Upper lobe of left lung (tissue), 6 donors: ENCODE results near the gene RAB44. TPM values are rescaled to one million over a fixed set of nuclear protein-coding genes. Genes with fewer than 3 reads are reported as not detected.
A peak's percentile ranks its signal among the peaks of the same experiment; 100 is the strongest.

ENCODE experiments used
- ATAC-seq, 2 donors: fragments of 200-7000 bp; cut with Tn5 transposase; one replicate each; pipeline ENCODE4 v1.9.1; 2022; ENCODE audit warnings: mild to moderate bottlenecking in 2 of 2, moderate library complexity in 2 of 2; ENCODE audit not compliant: low FRiP score in 2 of 2
- DNase-seq, 2 donors: peaks; one replicate each; pipeline ENCODE4 v3.0.0-alpha.2; 2019 to 2020
- H3K27ac ChIP-seq, 4 donors: fragments of 200-600 bp; sonication (generic); one replicate each; pipeline ENCODE4 v1.5.1; 2016 to 2019
- H3K27me3 ChIP-seq, 4 donors: fragments of 200-600 bp; sonication (generic); one replicate each; pipeline ENCODE4 v1.5.1; 2017 to 2019
- H3K36me3 ChIP-seq, 4 donors: fragments of 200-600 bp; sonication (generic); one replicate each; pipeline ENCODE4 v1.5.1; 2016 to 2019
- H3K4me1 ChIP-seq, 4 donors: fragments of 200-600 bp; sonication (generic); one replicate each; pipeline ENCODE4 v1.5.1; 2018 to 2019
- H3K4me3 ChIP-seq, 4 donors: fragments of 200-600 bp; sonication (generic); one replicate each; pipeline ENCODE4 v1.5.1; 2017 to 2019; ENCODE audit warnings: mild to moderate bottlenecking in 2 of 4, moderate library complexity in 1 of 4
- H3K9me3 ChIP-seq, 4 donors: fragments of 200-600 bp; sonication (generic); one replicate each; pipeline ENCODE4 v1.5.1; 2018 to 2019
- CTCF ChIP-seq, 6 experiments: fragments of 450-650 bp in 4 of 6; fragments of 200-600 bp in 2 of 6; sonication (generic) in 2 of 6; IDR thresholded peaks; one replicate each; pipeline ENCODE4 v1.5.1; 2016 to 2019; ENCODE audit warnings: antibody characterized with exemption in 6 of 6
- EP300 ChIP-seq, 4 donors: sonication (generic); formaldehyde crosslinking; IDR thresholded peaks; one replicate each; pipeline ENCODE4 v1.5.1; 2017; ENCODE audit warnings: antibody characterized with exemption in 4 of 4, control low read depth in 2 of 4
- POLR2A ChIP-seq, 4 donors: fragments of 450-650 bp; IDR thresholded peaks; one replicate each; pipeline ENCODE4 v1.5.1; 2016 to 2017; ENCODE audit warnings: antibody characterized with exemption in 4 of 4, mild to moderate bottlenecking in 2 of 4
- POLR2AphosphoS5 ChIP-seq, 2 donors: sonication (generic); formaldehyde crosslinking; IDR thresholded peaks; one replicate each; pipeline ENCODE4 v1.5.1; 2017; ENCODE audit warnings: antibody characterized with exemption in 2 of 2
- WGBS, 2 donors: methylation state at CpG; one replicate each; pipeline ENCODE4 v1.1.5; 2017 to 2018; 5-methylcytosine and 5-hydroxymethylcytosine counted together
- total RNA-seq, 6 donors: library from RNA; depleted of rRNA in 4 of 6; stranded (reverse); fragments of >200 nt in 4 of 6; gene quantifications; one replicate each; pipeline versions ENCODE4 v1.1.0 to v1.2.1, GENCODE V29; 2016 to 2021
- donor health status: DM: no; HTN: no; CAD: no; lungs with moderate emphysema.
- donor health status: DM: no; HTN: yes; CAD: no; lungs with severe emphysema.

RAB44 gene
- total RNA-seq, 6 donors from 2014 or later = 0.20 to 3.1 (median 1.2) TPM

- TF ChIP-seq CTCF (IDR thresholded peaks at IDR 0.05) (peak in 5 of 6 experiments; percentile 29 to 63 (median 51)), POLR2A (IDR thresholded peaks at IDR 0.05) (peak; percentile 98 to 100 (median 100)), EP300 (IDR thresholded peaks at IDR 0.05) (peak in 2 of 4 donors; percentile 57 to 87), POLR2AphosphoS5 (IDR thresholded peaks at IDR 0.05) (peak; percentile 98 to 99)
- Histone ChIP-seq H3K27me3 (no peaks in the 10 kb centered on the region), H3K36me3 (peaks cover 0 to 13% (median 4%) of the 10 kb centered on the region in 4 donors), H3K27ac (peak within 1 kb of the TSS; percentile 97 to 100 (median 98)), H3K9me3 (no peaks in the 10 kb centered on the region), H3K4me3 (peak within 1 kb of the TSS; percentile 61 to 95 (median 80)), H3K4me1 (peaks cover 35 to 55% (median 43%) of the 10 kb centered on the region in 4 donors)
- peak; percentile 96 to 98 for DNase-seq
- 0 to 1% methylated on average over 5 to 28 of the region's 63 CpGs for WGBS, 2 donors
- peak; percentile 88 to 91 for ATAC-seq
These were observed 19.1 kb upstream of the RAB44 start, which contains the start of gene CDKN1A for GRCh38 chr6:36678488-36679042. TSS of gene CDKN1A (plus strand) at chr6:36678714. CDS start at chr6:36684102, 5,388 bp downstream.

GRCh38 chr6:36679043-36679833 is 18.4 kb upstream of the RAB44 start:
- WGBS, 2 donors = 2% methylated on average over 39 of the region's 61 CpGs; no CpG with 5 or more reads in 1 of the 2 donors
- Histone ChIP-seq H3K4me3 (peak overlapping the region; percentile 61 to 95 (median 80)), H3K36me3 (peaks cover 3 to 20% (median 9%) of the 10 kb centered on the region in 4 donors), H3K4me1 (peaks cover 38 to 55% (median 44%) of the 10 kb centered on the region in 4 donors), H3K27ac (peak overlapping the region; percentile 97 to 100 (median 98)), H3K27me3 (no peaks in the 10 kb centered on the region), H3K9me3 (no peaks in the 10 kb centered on the region)
- peak; percentile 82 to 91 for DNase-seq
- TF ChIP-seq POLR2A (IDR thresholded peaks at IDR 0.05) (peak in 1 of 4 donors; percentile 49), CTCF (IDR thresholded peaks at IDR 0.05) (no peak), POLR2AphosphoS5 (IDR thresholded peaks at IDR 0.05) (peak; percentile 78 to 87), EP300 (IDR thresholded peaks at IDR 0.05) (peak in 3 of 4 donors; percentile 55 to 94 (median 89))
- ATAC-seq = peak; percentile 45 to 71

- 42 to 52% methylated on average over 7 to 10 of the region's 11 CpGs for WGBS, 2 donors
- H3K9me3 ChIP-seq = no peaks in the 10 kb centered on the region
- H3K27ac ChIP-seq = peak overlapping the region in 2 of 4 donors; percentile 31 to 58
- DNase-seq = peak; percentile 74 to 81
- H3K36me3 ChIP-seq = peaks cover 19 to 53% (median 38%) of the 10 kb centered on the region in 4 donors
- peaks cover 44 to 55% (median 48%) of the 10 kb centered on the region in 4 donors for H3K4me1 ChIP-seq
- TF ChIP-seq EP300 (IDR thresholded peaks at IDR 0.05) (no peak), POLR2AphosphoS5 (IDR thresholded peaks at IDR 0.05) (peak in 1 of 2 donors; percentile 30), POLR2A (IDR thresholded peaks at IDR 0.05) (peak in 1 of 4 donors; percentile 17), CTCF (IDR thresholded peaks at IDR 0.05) (no peak)
- peak overlapping the region in 1 of 4 donors; percentile 8 for H3K4me3 ChIP-seq
- ATAC-seq = no peak
- H3K27me3 ChIP-seq = no peaks in the 10 kb centered on the region
These were observed 15.1 kb upstream of the RAB44 start for GRCh38 chr6:36682328-36683144.

GRCh38 chr6:36683145-36683655 is 14.4 kb upstream of the RAB44 start:
- no peak overlapping the region for H3K4me3 ChIP-seq
- H3K9me3 ChIP-seq = no peaks in the 10 kb centered on the region
- H3K4me1 ChIP-seq = peaks cover 38 to 48% (median 41%) of the 10 kb centered on the region in 4 donors
- 74 to 78% methylated on average over 5 to 6 of the region's 6 CpGs for whole genome bisulfite sequencing, 2 donors
- DNase-seq (no peak), ATAC-seq (no peak)
- TF ChIP-seq CTCF (IDR thresholded peaks at IDR 0.05) = no peak
- no peak for TF ChIP-seq POLR2A (IDR thresholded peaks at IDR 0.05)
- TF ChIP-seq POLR2AphosphoS5 (IDR thresholded peaks at IDR 0.05) = no peak
- no peak for TF ChIP-seq EP300 (IDR thresholded peaks at IDR 0.05)
- peaks cover 19 to 57% (median 38%) of the 10 kb centered on the region in 4 donors for H3K36me3 ChIP-seq
- H3K27ac ChIP-seq = peak overlapping the region in 1 of 4 donors; percentile 58
- H3K27me3 ChIP-seq = no peaks in the 10 kb centered on the region
